GM13977 (cell line): ENCODE data around the gene DENND11.

Source experiments
- DNase-seq: peaks from one replicate; pipeline ENCODE4 v3.0.0; 2012; ENCODE audit warnings: low spot score
- CTCF ChIP-seq: IDR thresholded peaks from 2 replicates; pipeline ENCODE4 v1.5.1; 2012; ENCODE audit warnings: mild to moderate bottlenecking, control low read depth; ENCODE audit not compliant: insufficient read depth; ENCODE audit errors: extremely low read depth, missing control alignments
- in situ Hi-C: fragments of 300-500 bp; cut with MboI; formaldehyde crosslinking; loops from one replicate; pipeline ENCODE4 v1.12.0; 2022; ENCODE audit warnings: low sequenced_read_pairs, low pct_unique_long_range_greater_than_20kb, mixed read lengths, inconsistent platforms; ENCODE audit not compliant: unreplicated experiment

The DENND11 gene

GRCh38 chr7:141702047-141702567, at the start of gene DENND11:
Gene DENND11, minus strand, starts transcription at chr7:141702166. Its CDS starts 13 bp downstream, at chr7:141702153.
- no peak for TF ChIP-seq CTCF
- DNase-seq: peak; percentile 84
- in situ Hi-C loops: no loop called here

- in situ Hi-C loops: no loop called here
- no peak for DNase-seq
- no peak for TF ChIP-seq CTCF
These were observed 46.4 kb upstream of the DENND11 start for GRCh38 chr7:141748396-141748795.

GRCh38 chr7:141744131-141744530, 42.2 kb upstream of the DENND11 start:
- no peak for DNase-seq
- in situ Hi-C loops: no loop called here
- no peak for TF ChIP-seq CTCF

GRCh38 chr7:141742229-141742628, 40.3 kb upstream of the DENND11 start:
- no peak for DNase-seq
- TF ChIP-seq CTCF: no peak
- in situ Hi-C loops: no loop called here

GRCh38 chr7:141739250-141739649, 37.3 kb upstream of the DENND11 start:
- in situ Hi-C loops: no loop called here
- no peak for TF ChIP-seq CTCF
- no peak for DNase-seq

GRCh38 chr7:141738592-141739013, 36.6 kb upstream of the DENND11 start:
- DNase-seq: no peak
- in situ Hi-C loops: no loop called here

More at GRCh38 chr7:141738592-141739013, 36.6 kb upstream of the DENND11 start:
- TF ChIP-seq CTCF: no peak
